Right atrium auricular region (tissue), 2 donors: ENCODE data around the gene UBE2V1. TPM values are rescaled to one million over a fixed set of nuclear protein-coding genes. Genes with fewer than 3 reads are reported as not detected.
A peak's percentile ranks its signal among the peaks of the same experiment; 100 is the strongest.

ENCODE experiments used
- DNase-seq: peaks from one replicate; pipeline ENCODE4 v3.0.0-alpha.2; 2019; ENCODE audit warnings: low spot score
- H3K27ac ChIP-seq, 2 donors: fragments of 200-600 bp; sonication (generic); 1 replicate in 1 of 2; 2 replicates in 1 of 2; pipeline ENCODE4 v1.5.1; 2016 to 2019
- H3K27me3 ChIP-seq, 2 donors: fragments of 200-600 bp; sonication (generic); one replicate each; pipeline versions ENCODE4 v1.5.1 to v1.6.0; 2017 to 2019
- H3K36me3 ChIP-seq: fragments of 200-600 bp; sonication (generic); one replicate; pipeline ENCODE4 v1.5.1; 2016
- H3K4me1 ChIP-seq, 2 donors: fragments of 200-600 bp; sonication (generic); one replicate each; pipeline versions ENCODE4 v1.5.1 to v1.6.0; 2017 to 2019
- H3K4me3 ChIP-seq, 2 donors: fragments of 200-600 bp; sonication (generic); 1 replicate in 1 of 2; 2 replicates in 1 of 2; pipeline ENCODE4 v1.5.1; 2017 to 2019; ENCODE audit warnings: mild to moderate bottlenecking in 1 of 2, moderate library complexity in 1 of 2
- H3K9me3 ChIP-seq, 2 donors: fragments of 200-600 bp; sonication (generic); one replicate each; pipeline ENCODE4 v1.5.1; 2019
- total RNA-seq, 2 donors: library from RNA; depleted of rRNA; stranded (reverse); fragments of >200 nt; gene quantifications; one replicate each; pipeline ENCODE4 v1.1.0, GENCODE V29; 2016
- TF ChIP-seq, protein P1 (sequence below), 2 donors: fragments of 200-600 bp; sonication (generic); IDR thresholded peaks; one replicate each; pipeline ENCODE4 v1.5.1; 2019; ENCODE audit warnings: antibody characterized with exemption in 2 of 2

The UBE2V1 gene
- total RNA-seq, 2 donors from 2014 or later, result 61.2 to 70.2 TPM

DNA sequence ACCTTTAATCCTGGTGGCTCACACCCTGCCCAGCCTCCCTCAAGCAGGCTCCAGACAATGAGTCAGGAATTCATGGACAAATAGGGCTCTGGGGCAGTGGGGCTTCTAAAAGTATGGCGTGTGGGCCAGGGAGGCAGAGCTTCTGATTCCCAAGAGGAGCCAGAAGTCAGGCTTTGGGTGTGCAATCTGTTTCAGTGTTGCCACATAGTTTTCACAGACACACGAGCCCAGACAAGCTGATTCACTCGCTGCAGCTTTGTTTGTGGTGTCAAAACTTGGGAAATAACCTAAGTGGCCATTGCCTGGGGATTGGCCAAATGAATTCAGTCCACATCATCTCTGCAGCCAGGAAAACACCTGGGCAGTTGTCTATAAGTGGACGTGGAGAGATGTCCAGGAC is 31.4 kb upstream of the UBE2V1 start:
- peaks cover 33% of the 10 kb centered on the region for H3K36me3 ChIP-seq
- H3K4me3 ChIP-seq, result no peak overlapping the region
- TF ChIP-seq, protein P1, sequence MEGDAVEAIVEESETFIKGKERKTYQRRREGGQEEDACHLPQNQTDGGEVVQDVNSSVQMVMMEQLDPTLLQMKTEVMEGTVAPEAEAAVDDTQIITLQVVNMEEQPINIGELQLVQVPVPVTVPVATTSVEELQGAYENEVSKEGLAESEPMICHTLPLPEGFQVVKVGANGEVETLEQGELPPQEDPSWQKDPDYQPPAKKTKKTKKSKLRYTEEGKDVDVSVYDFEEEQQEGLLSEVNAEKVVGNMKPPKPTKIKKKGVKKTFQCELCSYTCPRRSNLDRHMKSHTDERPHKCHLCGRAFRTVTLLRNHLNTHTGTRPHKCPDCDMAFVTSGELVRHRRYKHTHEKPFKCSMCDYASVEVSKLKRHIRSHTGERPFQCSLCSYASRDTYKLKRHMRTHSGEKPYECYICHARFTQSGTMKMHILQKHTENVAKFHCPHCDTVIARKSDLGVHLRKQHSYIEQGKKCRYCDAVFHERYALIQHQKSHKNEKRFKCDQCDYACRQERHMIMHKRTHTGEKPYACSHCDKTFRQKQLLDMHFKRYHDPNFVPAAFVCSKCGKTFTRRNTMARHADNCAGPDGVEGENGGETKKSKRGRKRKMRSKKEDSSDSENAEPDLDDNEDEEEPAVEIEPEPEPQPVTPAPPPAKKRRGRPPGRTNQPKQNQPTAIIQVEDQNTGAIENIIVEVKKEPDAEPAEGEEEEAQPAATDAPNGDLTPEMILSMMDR (IDR thresholded peaks at IDR 0.05), result no peak
- peaks cover 0 to 59% of the 10 kb centered on the region in 2 donors for H3K4me1 ChIP-seq
- DNase-seq, result peak; percentile 90
- no peaks in the 10 kb centered on the region for H3K27me3 ChIP-seq
- H3K27ac ChIP-seq, result peak overlapping the region; percentile 8 to 67
- H3K9me3 ChIP-seq, result no peaks in the 10 kb centered on the region

DNA sequence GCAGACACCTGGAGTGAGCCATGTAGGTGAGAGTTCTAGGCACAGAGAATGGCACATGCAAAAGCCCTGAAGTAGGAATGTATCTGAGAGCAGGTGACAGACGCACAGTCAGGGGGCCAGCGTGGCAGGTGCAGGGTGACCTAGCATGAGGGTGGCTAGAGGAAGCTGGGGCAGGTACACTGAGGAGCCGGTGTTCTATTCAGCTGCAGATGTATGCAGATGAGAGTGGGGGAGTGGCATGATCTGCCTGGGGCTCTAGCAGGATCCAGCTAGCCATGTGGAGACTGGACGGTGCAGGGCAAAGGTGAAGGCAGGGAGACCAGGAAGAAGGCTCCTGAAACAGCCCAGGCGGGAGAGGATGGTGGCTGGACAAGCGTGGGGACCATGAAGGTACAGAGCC is 29.9 kb upstream of the UBE2V1 start:
- Histone ChIP-seq H3K4me3 (no peak overlapping the region), H3K27me3 (no peaks in the 10 kb centered on the region), H3K27ac (no peak overlapping the region), H3K4me1 (peaks cover 0 to 64% of the 10 kb centered on the region in 2 donors), H3K9me3 (no peaks in the 10 kb centered on the region), H3K36me3 (peaks cover 28% of the 10 kb centered on the region)
- no peak for DNase-seq
- TF ChIP-seq, protein P1 (IDR thresholded peaks at IDR 0.05), result no peak

DNA sequence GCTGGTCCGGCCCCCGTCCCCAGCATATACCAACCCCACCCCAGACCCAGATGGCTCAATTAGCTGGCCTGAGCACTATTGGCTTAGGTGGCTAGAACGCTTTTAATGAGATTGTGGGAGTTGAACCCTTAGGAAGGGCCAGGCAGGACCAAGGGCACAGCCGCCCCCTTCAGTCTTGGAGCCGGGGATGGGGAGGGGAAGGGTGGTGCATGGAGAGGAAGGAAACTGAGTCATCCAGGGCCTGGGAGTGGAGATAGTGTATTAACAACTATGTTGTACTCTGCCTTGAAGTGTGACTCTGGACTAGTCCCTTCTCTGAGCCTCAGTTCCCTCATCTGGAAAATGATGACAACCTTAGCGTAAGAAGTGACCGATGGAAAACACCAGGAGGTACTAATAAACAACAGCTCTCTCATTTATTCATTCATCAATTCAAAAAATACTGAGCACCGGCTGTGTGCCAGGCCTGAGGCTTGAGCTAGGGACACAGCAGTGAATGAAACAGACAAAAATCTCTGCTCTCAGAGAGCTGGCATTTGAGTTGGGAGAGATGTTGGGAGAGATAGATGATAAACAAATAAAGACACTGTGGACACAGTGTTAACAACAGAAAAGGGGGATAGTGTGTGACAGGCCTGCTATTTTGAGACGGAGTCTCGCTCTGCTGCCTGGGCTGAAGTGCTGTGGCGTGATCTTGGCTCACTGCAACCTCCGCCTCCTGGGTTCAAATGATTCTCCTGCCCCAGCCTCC is 29.0 kb upstream of the UBE2V1 start:
- no peak for DNase-seq

DNA sequence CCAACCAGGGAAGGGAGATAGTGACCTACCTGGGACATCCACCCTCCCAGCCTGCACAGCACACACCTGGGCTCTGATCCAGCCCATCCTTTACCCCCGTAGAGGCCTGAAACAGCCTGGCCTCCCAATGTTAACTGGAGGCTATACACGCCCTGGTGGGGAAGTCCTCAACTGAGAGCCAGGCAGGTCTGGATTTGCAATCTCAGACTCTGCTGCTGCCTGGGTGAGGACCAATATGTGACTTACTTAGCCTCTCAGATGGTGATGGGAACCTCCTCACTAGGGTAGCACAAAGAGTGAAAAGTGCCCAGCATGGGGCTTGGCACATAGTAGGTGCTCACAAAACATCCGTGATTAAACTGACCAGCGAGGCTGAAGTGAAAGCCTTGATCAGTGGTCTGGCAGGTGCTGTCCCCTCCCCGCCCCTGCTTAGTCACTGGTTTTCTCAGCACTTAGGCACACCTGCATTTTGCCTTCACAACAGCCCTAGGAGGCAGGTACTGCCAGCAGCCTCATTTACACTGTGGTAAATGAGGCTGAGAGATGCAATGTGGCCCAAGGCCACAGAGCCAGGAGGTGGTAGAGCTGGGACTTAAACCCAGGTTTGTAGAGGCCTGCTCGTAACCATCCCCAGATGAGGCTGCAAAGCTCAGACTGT is 28.2 kb upstream of the UBE2V1 start:
- peaks cover 28% of the 10 kb centered on the region for H3K36me3 ChIP-seq
- TF ChIP-seq, protein P1 (IDR thresholded peaks at IDR 0.05), result no peak
- no peaks in the 10 kb centered on the region for H3K27me3 ChIP-seq
- H3K4me3 ChIP-seq, result no peak overlapping the region
- H3K9me3 ChIP-seq, result no peaks in the 10 kb centered on the region
- H3K4me1 ChIP-seq, result peaks cover 0 to 59% of the 10 kb centered on the region in 2 donors
- H3K27ac ChIP-seq, result peak overlapping the region in 1 of 2 donors; percentile 38
- no peak for DNase-seq

More for the DNA sequence above, 29.0 kb upstream of the UBE2V1 start:
- Histone ChIP-seq H3K27me3 (no peaks in the 10 kb centered on the region), H3K36me3 (peaks cover 28% of the 10 kb centered on the region), H3K9me3 (no peaks in the 10 kb centered on the region), H3K4me1 (peaks cover 0 to 66% of the 10 kb centered on the region in 2 donors), H3K27ac (peak overlapping the region; percentile 29 to 57), H3K4me3 (no peak overlapping the region)
- TF ChIP-seq, protein P1 (IDR thresholded peaks at IDR 0.05), result no peak

DNA sequence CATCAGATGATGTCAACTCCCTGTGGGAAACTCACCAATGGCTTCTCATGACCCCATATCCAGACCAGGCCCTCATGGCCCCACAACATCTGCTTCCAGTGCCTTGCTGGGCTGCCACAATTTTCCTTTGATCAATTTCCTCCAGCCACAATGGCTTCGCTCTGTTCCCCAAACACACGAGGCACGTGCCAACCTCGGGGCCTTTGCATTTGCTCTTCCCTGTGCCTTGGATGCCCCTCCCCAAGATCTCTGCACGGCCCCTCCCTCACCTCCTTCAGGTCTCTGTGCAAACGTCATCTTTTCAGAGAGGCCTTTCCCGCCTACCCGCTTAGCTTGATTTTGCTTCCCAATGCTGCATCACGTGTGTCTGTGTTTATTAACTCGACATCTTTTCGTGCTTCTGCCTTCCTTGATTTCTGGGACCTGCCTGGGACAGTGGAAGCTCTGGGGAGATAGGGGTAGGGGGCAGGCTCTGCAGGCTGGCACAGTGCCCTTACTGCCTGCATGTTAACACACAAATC is 27.4 kb upstream of the UBE2V1 start:
- Histone ChIP-seq H3K36me3 (peaks cover 28% of the 10 kb centered on the region), H3K27me3 (no peaks in the 10 kb centered on the region), H3K27ac (no peak overlapping the region), H3K9me3 (no peaks in the 10 kb centered on the region), H3K4me3 (no peak overlapping the region), H3K4me1 (peaks cover 0 to 53% of the 10 kb centered on the region in 2 donors)
- no peak for DNase-seq
- TF ChIP-seq, protein P1 (IDR thresholded peaks at IDR 0.05), result no peak
